ENCODE data around the gene EXOC6B. TPM values are rescaled to one million over a fixed set of nuclear protein-coding genes. Genes with fewer than 3 reads are reported as not detected.

Gene EXOC6B
- total RNA-seq, 1 experiment from 2014 or later, result 33.7 TPM

DNA sequence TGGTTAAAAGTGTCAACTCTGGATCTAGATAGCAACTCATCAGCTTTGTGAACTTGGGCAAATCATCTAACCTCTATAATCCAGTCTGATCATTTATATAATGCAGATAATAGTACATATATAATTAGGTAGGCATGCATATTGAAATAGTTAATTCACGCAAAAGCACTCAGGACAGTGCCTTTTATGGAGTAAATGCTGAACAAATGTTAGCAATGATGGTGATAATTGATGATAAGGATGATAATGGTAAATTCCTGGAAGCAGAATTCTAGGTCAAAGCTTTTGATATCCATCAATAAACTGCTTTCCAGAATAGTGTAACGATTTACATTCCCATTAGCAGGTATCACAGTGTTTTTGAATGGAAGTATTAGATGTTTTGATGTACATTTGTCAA lies 618.5 kb downstream of the EXOC6B start (continued):
- no peak for TF ChIP-seq GABPB1 (CRISPR knock-in tag; IDR thresholded peaks at IDR 0.05)
- no peak for TF ChIP-seq TEAD4 (CRISPR knock-in tag; IDR thresholded peaks at IDR 0.05)
- TF ChIP-seq NFYB (CRISPR knock-in tag; conservative IDR thresholded peaks at IDR 0.05; ENCODE audit: low read depth), result no peak
- TF ChIP-seq, protein P1, sequence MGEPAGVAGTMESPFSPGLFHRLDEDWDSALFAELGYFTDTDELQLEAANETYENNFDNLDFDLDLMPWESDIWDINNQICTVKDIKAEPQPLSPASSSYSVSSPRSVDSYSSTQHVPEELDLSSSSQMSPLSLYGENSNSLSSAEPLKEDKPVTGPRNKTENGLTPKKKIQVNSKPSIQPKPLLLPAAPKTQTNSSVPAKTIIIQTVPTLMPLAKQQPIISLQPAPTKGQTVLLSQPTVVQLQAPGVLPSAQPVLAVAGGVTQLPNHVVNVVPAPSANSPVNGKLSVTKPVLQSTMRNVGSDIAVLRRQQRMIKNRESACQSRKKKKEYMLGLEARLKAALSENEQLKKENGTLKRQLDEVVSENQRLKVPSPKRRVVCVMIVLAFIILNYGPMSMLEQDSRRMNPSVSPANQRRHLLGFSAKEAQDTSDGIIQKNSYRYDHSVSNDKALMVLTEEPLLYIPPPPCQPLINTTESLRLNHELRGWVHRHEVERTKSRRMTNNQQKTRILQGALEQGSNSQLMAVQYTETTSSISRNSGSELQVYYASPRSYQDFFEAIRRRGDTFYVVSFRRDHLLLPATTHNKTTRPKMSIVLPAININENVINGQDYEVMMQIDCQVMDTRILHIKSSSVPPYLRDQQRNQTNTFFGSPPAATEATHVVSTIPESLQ (CRISPR knock-in tag; IDR thresholded peaks at IDR 0.05), result no peak

DNA sequence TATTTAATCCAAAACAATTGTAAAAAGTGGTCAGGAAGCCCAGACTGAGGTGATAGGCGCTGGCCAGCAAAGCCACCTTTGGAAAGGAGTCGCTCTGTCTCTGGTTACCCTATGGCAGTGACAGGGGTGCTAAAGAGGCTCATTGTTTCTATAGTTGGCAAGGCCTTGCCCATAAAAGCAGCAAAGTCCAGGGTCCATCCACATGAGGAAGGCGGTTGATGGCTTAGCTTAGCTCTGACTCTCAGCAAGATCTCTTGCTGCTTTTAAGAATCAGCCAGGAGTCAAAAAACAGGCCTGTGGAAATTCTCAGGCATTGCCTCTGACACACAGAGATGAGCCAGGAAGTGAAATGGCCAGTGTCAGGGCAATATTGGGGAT lies 620.3 kb downstream of the EXOC6B start:
- ChIA-PET CTCF (no interaction called here), POLR2A (no interaction called here)
- Mint-ChIP-seq H3K27me3 (ENCODE audit: low read depth) (no peaks in the 10 kb centered on the region), H3K27ac (no peak overlapping the region), H3K36me3 (no peaks in the 10 kb centered on the region), H3K9me3 (no peaks in the 10 kb centered on the region), H3K4me1 (peaks cover 8% of the 10 kb centered on the region), H3K4me3 (no peak overlapping the region)
- ATAC-seq (no peak), DNase-seq (ENCODE audit: low spot score) (no peak)
- TF ChIP-seq MXD4 (CRISPR knock-in tag; IDR thresholded peaks at IDR 0.05; ENCODE audit: borderline replicate concordance) (no peak), CREB1 (CRISPR knock-in tag; IDR thresholded peaks at IDR 0.05) (no peak), MYBL2 (CRISPR knock-in tag; IDR thresholded peaks at IDR 0.05) (no peak), ZNF121 (CRISPR knock-in tag; IDR thresholded peaks at IDR 0.05) (no peak), GTF2I (CRISPR knock-in tag; conservative IDR thresholded peaks at IDR 0.05) (no peak), ZNF416 (CRISPR knock-in tag; IDR thresholded peaks at IDR 0.05) (no peak), RELA (CRISPR knock-in tag; IDR thresholded peaks at IDR 0.05; ENCODE audit: borderline replicate concordance) (no peak), ZNF423 (CRISPR knock-in tag; IDR thresholded peaks at IDR 0.05) (no peak), IRF2 (CRISPR knock-in tag; IDR thresholded peaks at IDR 0.05; ENCODE audit: borderline replicate concordance, low read depth) (no peak), RORB (CRISPR knock-in tag; IDR thresholded peaks at IDR 0.05) (no peak), SMAD4 (CRISPR knock-in tag; IDR thresholded peaks at IDR 0.05) (no peak), ZNF671 (CRISPR knock-in tag; IDR thresholded peaks at IDR 0.05) (no peak), GRHL2 (CRISPR knock-in tag; IDR thresholded peaks at IDR 0.05; ENCODE audit: insufficient replicate concordance, severe bottlenecking) (no peak)
- TF ChIP-seq, protein P2, sequence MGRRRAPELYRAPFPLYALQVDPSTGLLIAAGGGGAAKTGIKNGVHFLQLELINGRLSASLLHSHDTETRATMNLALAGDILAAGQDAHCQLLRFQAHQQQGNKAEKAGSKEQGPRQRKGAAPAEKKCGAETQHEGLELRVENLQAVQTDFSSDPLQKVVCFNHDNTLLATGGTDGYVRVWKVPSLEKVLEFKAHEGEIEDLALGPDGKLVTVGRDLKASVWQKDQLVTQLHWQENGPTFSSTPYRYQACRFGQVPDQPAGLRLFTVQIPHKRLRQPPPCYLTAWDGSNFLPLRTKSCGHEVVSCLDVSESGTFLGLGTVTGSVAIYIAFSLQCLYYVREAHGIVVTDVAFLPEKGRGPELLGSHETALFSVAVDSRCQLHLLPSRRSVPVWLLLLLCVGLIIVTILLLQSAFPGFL (CRISPR knock-in tag; IDR thresholded peaks at IDR 0.05; ENCODE audit: borderline replicate concordance), result no peak
- TF ChIP-seq, protein P3, sequence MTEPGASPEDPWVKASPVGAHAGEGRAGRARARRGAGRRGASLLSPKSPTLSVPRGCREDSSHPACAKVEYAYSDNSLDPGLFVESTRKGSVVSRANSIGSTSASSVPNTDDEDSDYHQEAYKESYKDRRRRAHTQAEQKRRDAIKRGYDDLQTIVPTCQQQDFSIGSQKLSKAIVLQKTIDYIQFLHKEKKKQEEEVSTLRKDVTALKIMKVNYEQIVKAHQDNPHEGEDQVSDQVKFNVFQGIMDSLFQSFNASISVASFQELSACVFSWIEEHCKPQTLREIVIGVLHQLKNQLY (CRISPR knock-in tag; IDR thresholded peaks at IDR 0.05), result no peak
- TF ChIP-seq, protein P4, sequence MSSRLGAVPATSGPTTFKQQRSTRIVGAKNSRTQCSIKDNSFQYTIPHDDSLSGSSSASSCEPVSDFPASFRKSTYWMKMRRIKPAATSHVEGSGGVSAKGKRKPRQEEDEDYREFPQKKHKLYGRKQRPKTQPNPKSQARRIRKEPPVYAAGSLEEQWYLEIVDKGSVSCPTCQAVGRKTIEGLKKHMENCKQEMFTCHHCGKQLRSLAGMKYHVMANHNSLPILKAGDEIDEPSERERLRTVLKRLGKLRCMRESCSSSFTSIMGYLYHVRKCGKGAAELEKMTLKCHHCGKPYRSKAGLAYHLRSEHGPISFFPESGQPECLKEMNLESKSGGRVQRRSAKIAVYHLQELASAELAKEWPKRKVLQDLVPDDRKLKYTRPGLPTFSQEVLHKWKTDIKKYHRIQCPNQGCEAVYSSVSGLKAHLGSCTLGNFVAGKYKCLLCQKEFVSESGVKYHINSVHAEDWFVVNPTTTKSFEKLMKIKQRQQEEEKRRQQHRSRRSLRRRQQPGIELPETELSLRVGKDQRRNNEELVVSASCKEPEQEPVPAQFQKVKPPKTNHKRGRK (CRISPR knock-in tag; IDR thresholded peaks at IDR 0.05; ENCODE audit: borderline replicate concordance), result no peak
- TF ChIP-seq, protein P5, sequence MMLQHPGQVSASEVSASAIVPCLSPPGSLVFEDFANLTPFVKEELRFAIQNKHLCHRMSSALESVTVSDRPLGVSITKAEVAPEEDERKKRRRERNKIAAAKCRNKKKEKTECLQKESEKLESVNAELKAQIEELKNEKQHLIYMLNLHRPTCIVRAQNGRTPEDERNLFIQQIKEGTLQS (CRISPR knock-in tag; conservative IDR thresholded peaks at IDR 0.05), result no peak
- TF ChIP-seq, protein P6, sequence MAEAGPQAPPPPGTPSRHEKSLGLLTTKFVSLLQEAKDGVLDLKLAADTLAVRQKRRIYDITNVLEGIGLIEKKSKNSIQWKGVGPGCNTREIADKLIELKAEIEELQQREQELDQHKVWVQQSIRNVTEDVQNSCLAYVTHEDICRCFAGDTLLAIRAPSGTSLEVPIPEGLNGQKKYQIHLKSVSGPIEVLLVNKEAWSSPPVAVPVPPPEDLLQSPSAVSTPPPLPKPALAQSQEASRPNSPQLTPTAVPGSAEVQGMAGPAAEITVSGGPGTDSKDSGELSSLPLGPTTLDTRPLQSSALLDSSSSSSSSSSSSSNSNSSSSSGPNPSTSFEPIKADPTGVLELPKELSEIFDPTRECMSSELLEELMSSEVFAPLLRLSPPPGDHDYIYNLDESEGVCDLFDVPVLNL (CRISPR knock-in tag; IDR thresholded peaks at IDR 0.05; ENCODE audit: borderline replicate concordance, low read depth), result no peak
- TF ChIP-seq, protein P7, sequence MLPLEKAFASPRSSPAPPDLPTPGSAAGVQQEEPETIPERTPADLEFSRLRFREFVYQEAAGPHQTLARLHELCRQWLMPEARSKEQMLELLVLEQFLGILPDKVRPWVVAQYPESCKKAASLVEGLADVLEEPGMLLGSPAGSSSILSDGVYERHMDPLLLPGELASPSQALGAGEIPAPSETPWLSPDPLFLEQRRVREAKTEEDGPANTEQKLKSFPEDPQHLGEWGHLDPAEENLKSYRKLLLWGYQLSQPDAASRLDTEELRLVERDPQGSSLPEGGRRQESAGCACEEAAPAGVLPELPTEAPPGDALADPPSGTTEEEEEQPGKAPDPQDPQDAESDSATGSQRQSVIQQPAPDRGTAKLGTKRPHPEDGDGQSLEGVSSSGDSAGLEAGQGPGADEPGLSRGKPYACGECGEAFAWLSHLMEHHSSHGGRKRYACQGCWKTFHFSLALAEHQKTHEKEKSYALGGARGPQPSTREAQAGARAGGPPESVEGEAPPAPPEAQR (CRISPR knock-in tag; IDR thresholded peaks at IDR 0.05), result no peak
